K562 (cell line): ENCODE measurements around the gene LUZP1. TPM values are rescaled to one million over a fixed set of nuclear protein-coding genes. Genes with fewer than 3 reads are reported as not detected.

Experiments used
- ATAC-seq: fragments of 200-7000 bp; cut with Tn5 transposase; 3 replicates; pipeline ENCODE4 v1.9.1; 2020; ENCODE audit warnings: moderate library complexity
- BruUV-seq: library from RNA; stranded (reverse); fragments of 400-500 nt; replicated peaks from 2 replicates; lab custom pipeline; 2021; lab: Mats Ljungman, UMichigan
- CTCF ChIA-PET: fragments of 300-600 bp; formaldehyde crosslinking; extraction: SDS; loops from one replicate; lab custom pipeline; 2021; ENCODE audit warnings: low intra/inter-chr PET ratio; lab: Yijun Ruan, JAX
- POLR2A ChIA-PET: fragments of 300-600, 350-650 bp; sonication (Branson Sonifier 250); formaldehyde crosslinking; extraction: SDS; loops from one replicate; lab custom pipeline; 2021; ENCODE audit warnings: antibody characterized with exemption, inconsistent platforms; lab: Yijun Ruan, JAX
- DNase-seq, 4 experiments: peaks; one replicate each; pipeline versions ENCODE4 v3.0.0 to v3.0.0-alpha.2; 2011 to 2018; ENCODE audit warnings: low spot score in 3 of 4, mixed read lengths in 3 of 4; ENCODE audit errors: extremely low read depth in 1 of 4
- FAIRE-seq: peaks from 2 replicates; lab custom pipeline; 2011; peaks lifted over from hg19 to GRCh38; lab: Jason Lieb, UNC
- H2AFZ ChIP-seq: 2 replicates; pipeline ENCODE4 v1.6.0; 2011; ENCODE audit warnings: low read depth, low read length, control low read depth, inconsistent platforms
- H3K27ac ChIP-seq: fragments of 200-600 bp; 3 replicates; pipeline ENCODE4 v1.8.0; 2011; ENCODE audit warnings: low read depth, mild to moderate bottlenecking, control low read depth, inconsistent platforms, low read length, moderate library complexity, mixed read lengths; ENCODE audit errors: extremely low read depth
- H3K27me3 ChIP-seq, 2 experiments: fragments of 300-600 bp in 1 of 2; 2 replicates in 1 of 2; 3 replicates in 1 of 2; pipeline versions ENCODE4 v1.6.0 to v1.8.0; 2011; ENCODE audit warnings: inconsistent platforms in 2 of 2, low read length in 2 of 2, mild to moderate bottlenecking in 1 of 2, mixed read lengths in 1 of 2, moderate library complexity in 1 of 2; ENCODE audit not compliant: control insufficient read depth in 2 of 2, insufficient read depth in 2 of 2
- H3K36me3 ChIP-seq: fragments of 300-600 bp; 3 replicates; pipeline ENCODE4 v1.8.0; 2011; ENCODE audit warnings: mild to moderate bottlenecking, low read length, inconsistent platforms; ENCODE audit not compliant: control insufficient read depth, insufficient read depth
- H3K4me1 ChIP-seq, 2 experiments: fragments of 200-600 bp in 1 of 2; replicated peaks in 1 of 2; 2 replicates in 1 of 2; 3 replicates in 1 of 2; pipeline versions ENCODE4 v1.5.1 to v1.8.0; 2011; ENCODE audit warnings: inconsistent platforms in 2 of 2, low read length in 2 of 2, mild to moderate bottlenecking in 1 of 2, mixed read lengths in 1 of 2, moderate library complexity in 1 of 2; ENCODE audit not compliant: control insufficient read depth in 2 of 2, insufficient read depth in 2 of 2
- H3K4me2 ChIP-seq: 2 replicates; pipeline ENCODE4 v1.6.1; 2011; ENCODE audit warnings: low read length, control low read depth, inconsistent platforms, mixed read lengths; ENCODE audit not compliant: insufficient read depth
- H3K4me3 ChIP-seq: fragments of 200-600 bp; sonication (generic), shearing (Covaris generic); 2 replicates; pipeline ENCODE4 v1.5.1; 2016; ENCODE audit warnings: control low read depth, inconsistent platforms
- H3K79me2 ChIP-seq: fragments of 200-600 bp; 3 replicates; pipeline ENCODE4 v1.8.0; 2011; ENCODE audit warnings: low read length, inconsistent platforms; ENCODE audit not compliant: control insufficient read depth, insufficient read depth
- H3K9ac ChIP-seq, 2 experiments: 2 replicates each; pipeline versions ENCODE4 v1.6.0 to v1.6.1; 2011; ENCODE audit warnings: low read depth in 2 of 2, low read length in 2 of 2, control low read depth in 1 of 2, inconsistent platforms in 1 of 2, mild to moderate bottlenecking in 1 of 2, mixed read lengths in 1 of 2; ENCODE audit not compliant: insufficient read depth in 1 of 2
- H3K9me1 ChIP-seq: one replicate; pipeline ENCODE4 v1.6.0; 2011; ENCODE audit warnings: inconsistent platforms, mild to moderate bottlenecking, low read length, moderate library complexity; ENCODE audit not compliant: control insufficient read depth, insufficient read depth
- H3K9me3 ChIP-seq: replicated peaks from 2 replicates; pipeline ENCODE4 v1.5.1; 2011; ENCODE audit warnings: low read depth, low read length, inconsistent platforms; ENCODE audit not compliant: control insufficient read depth, insufficient read depth
- H4K20me1 ChIP-seq: replicated peaks from 2 replicates; pipeline ENCODE4 v1.6.1; 2011; ENCODE audit warnings: low read length, inconsistent platforms, mixed read lengths; ENCODE audit not compliant: control insufficient read depth, insufficient read depth
- ATF1 ChIP-seq, 2 experiments: fragments of 450-650 bp in 1 of 2; IDR thresholded peaks; 2 replicates each; pipeline ENCODE4 v1.6.1; 2016; ENCODE audit warnings: missing compliant biosample characterization in 1 of 2, missing genetic modification characterization in 1 of 2
- CEBPB ChIP-seq: fragments of 450-650 bp; IDR thresholded peaks from 2 replicates; pipeline ENCODE4 v1.6.1; 2016; ENCODE audit warnings: missing genetic modification characterization, missing compliant biosample characterization
- ETV5 ChIP-seq: sonication (generic); formaldehyde crosslinking; IDR thresholded peaks from 2 replicates; pipeline ENCODE4 v1.4.0; 2020; ENCODE audit warnings: low read depth, mild to moderate bottlenecking, missing genetic modification reagents
- FOXP4 ChIP-seq: sonication (generic); formaldehyde crosslinking; IDR thresholded peaks from 2 replicates; pipeline ENCODE4 v1.8.0; 2022; ENCODE audit warnings: mild to moderate bottlenecking, missing genetic modification reagents, borderline replicate concordance
- KLF13 ChIP-seq: fragments of 450-650 bp; IDR thresholded peaks from 2 replicates; pipeline ENCODE4 v1.6.1; 2016; ENCODE audit warnings: missing genetic modification characterization, low read depth, mild to moderate bottlenecking, missing compliant biosample characterization, moderate library complexity, borderline replicate concordance
- MED1 ChIP-seq: sonication (generic); formaldehyde crosslinking; IDR thresholded peaks from 2 replicates; pipeline ENCODE4 v1.8.1; 2023; ENCODE audit warnings: missing genetic modification reagents, borderline replicate concordance
- NR0B1 ChIP-seq: fragments of 450-650 bp; IDR thresholded peaks from one replicate; pipeline ENCODE4 v1.6.1; 2018; ENCODE audit warnings: mild to moderate bottlenecking, moderate library complexity; ENCODE audit not compliant: partially characterized antibody
- PREB ChIP-seq: sonication (generic); formaldehyde crosslinking; IDR thresholded peaks from 2 replicates; pipeline ENCODE4 v1.8.1; 2023; ENCODE audit warnings: mild to moderate bottlenecking, missing genetic modification reagents
- SMAD2 ChIP-seq: fragments of 150-350 bp; IDR thresholded peaks from 2 replicates; pipeline ENCODE4 v1.6.1; 2014; ENCODE audit warnings: low read depth, mild to moderate bottlenecking, low read length
- TAF7 ChIP-seq: fragments of 450-650 bp; IDR thresholded peaks from 2 replicates; pipeline ENCODE4 v1.6.1; 2016; ENCODE audit warnings: missing genetic modification characterization, missing compliant biosample characterization
- ZNF253 ChIP-seq: fragments of 250-450 bp; sonication (Bioruptor Pico); conservative IDR thresholded peaks from 2 replicates; pipeline ENCODE4 v1.6.1; 2021; ENCODE audit warnings: mild to moderate bottlenecking
- ZNF311 ChIP-seq: fragments of 250-450 bp; sonication (Bioruptor Pico); IDR thresholded peaks from 2 replicates; pipeline ENCODE4 v1.4.0; 2020; ENCODE audit warnings: mild to moderate bottlenecking, moderate library complexity
- WGBS: fragments of 100-300 bp; shearing (Covaris generic); methylation state at CpG from one replicate; pipeline ENCODE4 v1.1.6; 2016; ENCODE audit warnings: low coverage, mixed read lengths; ENCODE audit not compliant: insufficient coverage; ENCODE audit errors: missing lambda C conversion rate; 5-methylcytosine and 5-hydroxymethylcytosine counted together
- in situ Hi-C: fragments of 300-500 bp; cut with MboI; formaldehyde crosslinking; loops from 4 replicates; pipeline ENCODE4 v1.15.0; 2018; ENCODE audit warnings: inconsistent platforms, mixed read lengths
- intact Hi-C: fragments of 100-400 bp; cut with micrococcal nuclease; formaldehyde crosslinking; loops from 2 replicates; pipeline ENCODE4 v1.14.2; 2022
- polyA plus RNA-seq, 8 experiments: library from polyadenylated mRNA; depleted of rRNA in 4 of 8; stranded (reverse) in 5 of 8; unstranded in 3 of 8; fragments of >200 nt; fragmentation: Nextera tagmentation in 2 of 8; fragmentation: Illumina TruSeq in 1 of 8; extraction: Ambion mirVana in 2 of 8; extraction: Trizol in 1 of 8; gene quantifications; 2 replicates each; pipeline versions ENCODE4 v1.2.1 to v1.2.3, GENCODE V29; 2011 to 2014; ENCODE audit warnings: inconsistent platforms in 1 of 8, missing spikeins in 1 of 8
- total RNA-seq, 7 experiments: library from RNA; depleted of rRNA in 6 of 7; stranded (reverse); fragments of >200 nt in 6 of 7; fragmentation: Illumina TruSeq in 2 of 7; extraction: Trizol in 2 of 7; gene quantifications; 2 replicates each; pipeline versions ENCODE4 v1.2.1 to v1.2.3, GENCODE V29; 2011 to 2021; ENCODE audit warnings: low replicate concordance in 1 of 7

Gene LUZP1
- total and polyA plus RNA-seq, 9 of the 15 experiments (the other 6 are each of a cell fraction or from before 2014, with no cell fraction given): 6.5 to 19.1 (median 12.4) TPM

GRCh38 chr1:23177031-23177430 lies 8.4 kb upstream of the LUZP1 start:
- Histone ChIP-seq H2AFZ (peak overlapping the region; percentile 95), H3K9me3 (no peaks in the 10 kb centered on the region), H3K79me2 (no peaks in the 10 kb centered on the region), H3K27me3 (no peaks in the 10 kb centered on the region), H3K4me3 (peak overlapping the region; percentile 41; the same call in 1 of the 2 replicates), H3K27ac (no peak overlapping the region), H4K20me1 (no peaks in the 10 kb centered on the region), H3K9ac (peak overlapping the region; percentile 54 to 92; a peak in 3 of 4 replicates), H3K4me2 (peak overlapping the region; percentile 81), H3K4me1 (peaks cover 10 to 16% of the 10 kb centered on the region in 2 experiments; a peak in 4 of 5 replicates), H3K36me3 (no peaks in the 10 kb centered on the region), H3K9me1 (no peaks in the 10 kb centered on the region)
- whole genome bisulfite sequencing: 45% methylated on average over 10 of the region's 10 CpGs
- BruUV-seq: no TSS peak
- TF ChIP-seq SMAD2: no peak
- TF ChIP-seq CEBPB (tag): peak; percentile 28; the same call in 1 of the 2 replicates
- 0 out of 2 replicates have a peak, but pooled peaks have one; percentile 20 for TF ChIP-seq TAF7 (tag)
- no peak for TF ChIP-seq ZNF253 (CRISPR knock-in tag)
- no peak for TF ChIP-seq PREB (CRISPR knock-in tag)
- no peak for TF ChIP-seq NR0B1
- no peak for TF ChIP-seq FOXP4
- TF ChIP-seq ETV5 (CRISPR knock-in tag): 0 out of 2 replicates have a peak, but pooled peaks have one; percentile 2
- TF ChIP-seq ATF1 (CRISPR knock-in tag; IDR thresholded peaks at IDR 0.05): no peak
- no peak for TF ChIP-seq ATF1 (tag; IDR thresholded peaks at IDR 0.05)
- TF ChIP-seq MED1: no peak
- no peak for TF ChIP-seq ZNF311 (CRISPR knock-in tag)
- TF ChIP-seq KLF13 (tag): no peak
- DNase-seq (no peak), ATAC-seq (no peak), FAIRE-seq (no peak)
- intact Hi-C loops: no loop called here
- in situ Hi-C loops: no loop called here
- CTCF ChIA-PET: interaction anchor here (1.6 kb wide), 1 partner anchor 78 kb away, joined by 6 read pairs; no protein-coding TSS in a partner anchor
- POLR2A ChIA-PET: interaction anchor here (0.7 to 2.7 kb wide), 3 partner anchors 8 to 91 kb away, joined by 3 to 12 read pairs (median 4); partner anchors contain the start of gene LUZP1
